ENCODE data around the gene PYURF. TPM values are rescaled to one million over a fixed set of nuclear protein-coding genes. Genes with fewer than 3 reads are reported as not detected.

Gene PYURF
- total and polyA plus RNA-seq, 2 experiments from 2014 or later, result 80.5 to 184 TPM

GRCh38 chr4:88537709-88538108 lies 14.1 kb upstream of the PYURF start:
- H3K4me3 ChIP-seq, result no peak overlapping the region
- H3K27me3 ChIP-seq, result no peaks in the 10 kb centered on the region
- no peaks in the 10 kb centered on the region for H3K9me3 ChIP-seq (ENCODE audit: low read depth)
- DNase-seq (ENCODE audit: low read depth in 1 of 2, low spot score in 1 of 2), result no peak
- H3K4me1 ChIP-seq (ENCODE audit: low read depth), result no peaks in the 10 kb centered on the region
- TF ChIP-seq CTCF (IDR thresholded peaks at IDR 0.05; ENCODE audit: low read depth, low read length), result no peak
- no peak overlapping the region for H3K27ac ChIP-seq
- no peaks in the 10 kb centered on the region for H3K36me3 ChIP-seq

- H3K4me1 ChIP-seq (ENCODE audit: low read depth), result no peaks in the 10 kb centered on the region
- H3K9me3 ChIP-seq (ENCODE audit: low read depth), result no peaks in the 10 kb centered on the region
- H3K36me3 ChIP-seq, result no peaks in the 10 kb centered on the region
- H3K27ac ChIP-seq, result no peak overlapping the region
- no peak for DNase-seq (ENCODE audit: low read depth in 1 of 2, low spot score in 1 of 2)
- TF ChIP-seq CTCF (IDR thresholded peaks at IDR 0.05; ENCODE audit: low read depth, low read length), result no peak
- no peaks in the 10 kb centered on the region for H3K27me3 ChIP-seq
- no peak overlapping the region for H3K4me3 ChIP-seq
Observed at GRCh38 chr4:88535090-88535755, 11.6 kb upstream of the PYURF start.

- Histone ChIP-seq H3K4me3 (no peak overlapping the region), H3K36me3 (no peaks in the 10 kb centered on the region), H3K4me1 (ENCODE audit: low read depth) (no peaks in the 10 kb centered on the region), H3K27ac (no peak overlapping the region), H3K9me3 (ENCODE audit: low read depth) (no peaks in the 10 kb centered on the region), H3K27me3 (no peaks in the 10 kb centered on the region)
- peak in 1 of 2 donors; percentile 49 for DNase-seq (ENCODE audit: low read depth in 1 of 2, low spot score in 1 of 2)
- no peak for TF ChIP-seq CTCF (IDR thresholded peaks at IDR 0.05; ENCODE audit: low read depth, low read length)
Observed at GRCh38 chr4:88533937-88534750, 10.6 kb upstream of the PYURF start.

GRCh38 chr4:88533088-88533790 lies 9.7 kb upstream of the PYURF start:
- Histone ChIP-seq H3K4me3 (no peak overlapping the region), H3K4me1 (ENCODE audit: low read depth) (no peaks in the 10 kb centered on the region), H3K27me3 (no peaks in the 10 kb centered on the region), H3K27ac (no peak overlapping the region), H3K9me3 (ENCODE audit: low read depth) (no peaks in the 10 kb centered on the region), H3K36me3 (no peaks in the 10 kb centered on the region)
- DNase-seq (ENCODE audit: low read depth in 1 of 2, low spot score in 1 of 2), result no peak
- TF ChIP-seq CTCF (IDR thresholded peaks at IDR 0.05; ENCODE audit: low read depth, low read length), result no peak

GRCh38 chr4:88531549-88531948 lies 8.0 kb upstream of the PYURF start:
- H3K27me3 ChIP-seq, result no peaks in the 10 kb centered on the region
- no peak for TF ChIP-seq CTCF (IDR thresholded peaks at IDR 0.05; ENCODE audit: low read depth, low read length)
- H3K4me1 ChIP-seq (ENCODE audit: low read depth), result no peaks in the 10 kb centered on the region
- H3K4me3 ChIP-seq, result no peak overlapping the region
- H3K36me3 ChIP-seq, result no peaks in the 10 kb centered on the region
- H3K9me3 ChIP-seq (ENCODE audit: low read depth), result no peaks in the 10 kb centered on the region
- no peak overlapping the region for H3K27ac ChIP-seq
- DNase-seq (ENCODE audit: low read depth in 1 of 2, low spot score in 1 of 2), result no peak

Data from cardiac muscle cell (in vitro differentiated cells and primary cell).